H1 (cell line): ENCODE results near the gene SPIRE2. TPM values are rescaled to one million over a fixed set of nuclear protein-coding genes. Genes with fewer than 3 reads are reported as not detected.

ENCODE experiments used
- CTCF ChIA-PET: fragments of 300-600 bp; sonication (Branson Sonifier 250); formaldehyde crosslinking; loops from one replicate; lab custom pipeline; 2021; ENCODE audit not compliant: partially characterized antibody; lab: Charles Lee
- POLR2A ChIA-PET: fragments of 300-600 bp; sonication (Branson Sonifier 250); formaldehyde crosslinking; loops from one replicate; lab custom pipeline; 2021; ENCODE audit warnings: inconsistent platforms; ENCODE audit not compliant: partially characterized antibody; lab: Charles Lee
- DNase-seq, 2 experiments: peaks; one replicate each; pipeline versions ENCODE4 v3.0.0 to v3.0.0-alpha.2; 2010 to 2022; ENCODE audit warnings: low spot score in 2 of 2, low read depth in 1 of 2, mixed read lengths in 1 of 2
- FAIRE-seq: peaks from 2 replicates; lab custom pipeline; 2011; peaks lifted over from hg19 to GRCh38; lab: Jason Lieb, UNC
- H2AFZ ChIP-seq: 2 replicates; pipeline ENCODE4 v1.8.1; 2012; ENCODE audit warnings: low read length, inconsistent platforms
- H2AK5ac ChIP-seq: 2 replicates; pipeline ENCODE4 v1.6.1; 2013; ENCODE audit warnings: low read depth, low read length
- H2BK120ac ChIP-seq: replicated peaks from 2 replicates; pipeline ENCODE3; 2013; ENCODE audit warnings: low read depth, low read length, inconsistent platforms
- H2BK12ac ChIP-seq: 2 replicates; pipeline ENCODE4 v1.6.1; 2013; ENCODE audit warnings: low read depth, low read length
- H2BK15ac ChIP-seq: 2 replicates; pipeline ENCODE4 v1.6.1; 2013; ENCODE audit warnings: low read length
- H2BK20ac ChIP-seq: 2 replicates; pipeline ENCODE4 v1.6.1; 2013; ENCODE audit warnings: low read length
- H2BK5ac ChIP-seq: 2 replicates; pipeline ENCODE4 v1.6.1; 2013; ENCODE audit warnings: low read depth, low read length
- H3K14ac ChIP-seq: 2 replicates; pipeline ENCODE4 v1.6.1; 2013; ENCODE audit warnings: inconsistent platforms; ENCODE audit not compliant: insufficient read length
- H3K18ac ChIP-seq: 2 replicates; pipeline ENCODE4 v1.6.1; 2013; ENCODE audit warnings: low read length; ENCODE audit errors: extremely low read depth
- H3K23ac ChIP-seq: 2 replicates; pipeline ENCODE4 v1.6.1; 2013; ENCODE audit warnings: inconsistent platforms; ENCODE audit not compliant: insufficient read length
- H3K23me2 ChIP-seq: 2 replicates; pipeline ENCODE4 v1.6.1; 2013; ENCODE audit warnings: low read depth, low read length
- H3K27ac ChIP-seq: 2 replicates; pipeline ENCODE4 v1.6.1; 2011; ENCODE audit warnings: low read depth, low read length, inconsistent platforms
- H3K27me3 ChIP-seq, 4 experiments: replicated peaks in 1 of 4; 1 replicate in 1 of 4; 2 replicates in 3 of 4; pipeline versions ENCODE4 v1.6.1 to v1.8.1; 2011 to 2013; ENCODE audit warnings: low read length in 3 of 4, mild to moderate bottlenecking in 3 of 4, inconsistent platforms in 2 of 4, mixed read lengths in 2 of 4, moderate library complexity in 1 of 4; ENCODE audit not compliant: control insufficient read depth in 3 of 4, insufficient read depth in 3 of 4; ENCODE audit errors: extremely low read depth in 1 of 4
- H3K36me3 ChIP-seq, 4 experiments: 2 replicates each; pipeline versions ENCODE4 v1.6.1 to v1.8.1; 2011 to 2013; ENCODE audit warnings: mild to moderate bottlenecking in 4 of 4, low read length in 3 of 4, moderate library complexity in 2 of 4, control low read depth in 1 of 4, inconsistent platforms in 1 of 4; ENCODE audit not compliant: insufficient read depth in 4 of 4, control insufficient read depth in 2 of 4
- H3K4ac ChIP-seq: replicated peaks from 2 replicates; pipeline ENCODE3; 2013; ENCODE audit warnings: low read length, low read depth, mixed read lengths, inconsistent platforms; ENCODE audit not compliant: insufficient read length
- H3K4me1 ChIP-seq, 4 experiments: replicated peaks in 1 of 4; 1 replicate in 1 of 4; 2 replicates in 3 of 4; pipeline versions ENCODE4 v1.6.1 to v1.8.1; 2011 to 2013; ENCODE audit warnings: low read length in 3 of 4, inconsistent platforms in 2 of 4, mixed read lengths in 1 of 4; ENCODE audit not compliant: insufficient read depth in 4 of 4, control insufficient read depth in 3 of 4
- H3K4me2 ChIP-seq, 2 experiments: 2 replicates each; pipeline versions ENCODE4 v1.6.1 to v1.8.1; 2011 to 2013; ENCODE audit warnings: low read depth in 2 of 2, low read length in 2 of 2, control low read depth in 1 of 2, inconsistent platforms in 1 of 2, mild to moderate bottlenecking in 1 of 2; ENCODE audit not compliant: insufficient read depth in 1 of 2
- H3K4me3 ChIP-seq, 4 experiments: fragments of 200-600, 300-600 bp in 1 of 4; sonication (generic), shearing (Covaris generic), sonication (Bioruptor Twin) in 1 of 4; 2 replicates each; pipeline versions ENCODE4 v1.5.1 to v1.8.1; 2011 to 2016; ENCODE audit warnings: low read length in 4 of 4, low read depth in 3 of 4, control low read depth in 2 of 4, inconsistent platforms in 2 of 4, mild to moderate bottlenecking in 2 of 4, mixed read lengths in 1 of 4, moderate library complexity in 1 of 4; ENCODE audit not compliant: insufficient read depth in 2 of 4; ENCODE audit errors: extremely low read depth in 1 of 4
- H3K56ac ChIP-seq: replicated peaks from 2 replicates; pipeline ENCODE3; 2013; ENCODE audit warnings: low read depth, mild to moderate bottlenecking, mixed read lengths, low read length, inconsistent platforms; ENCODE audit not compliant: insufficient read length
- H3K79me1 ChIP-seq: 2 replicates; pipeline ENCODE4 v1.6.1; 2013; ENCODE audit warnings: low read depth, low read length, control low read depth
- H3K79me2 ChIP-seq, 2 experiments: 2 replicates each; pipeline versions ENCODE4 v1.6.1 to v1.8.1; 2012 to 2013; ENCODE audit warnings: low read length in 2 of 2, mild to moderate bottlenecking in 2 of 2, inconsistent platforms in 1 of 2; ENCODE audit not compliant: insufficient read depth in 2 of 2, control insufficient read depth in 1 of 2
- H3K9ac ChIP-seq, 4 experiments: replicated peaks in 1 of 4; 1 replicate in 1 of 4; 2 replicates in 3 of 4; pipeline versions ENCODE4 v1.6.1 to v1.8.1; 2011 to 2013; ENCODE audit warnings: low read depth in 3 of 4, low read length in 3 of 4, control low read depth in 2 of 4, mild to moderate bottlenecking in 2 of 4, moderate library complexity in 2 of 4, inconsistent platforms in 1 of 4; ENCODE audit errors: extremely low read depth in 1 of 4
- H3K9me3 ChIP-seq, 2 experiments: 2 replicates each; pipeline versions ENCODE4 v1.6.1 to v1.8.1; 2012 to 2013; ENCODE audit warnings: mild to moderate bottlenecking in 2 of 2, moderate library complexity in 2 of 2, control low read depth in 1 of 2, inconsistent platforms in 1 of 2, low read depth in 1 of 2, low read length in 1 of 2, mixed read lengths in 1 of 2; ENCODE audit not compliant: insufficient read depth in 2 of 2
- H4K20me1 ChIP-seq, 2 experiments: replicated peaks in 1 of 2; 2 replicates each; pipeline versions ENCODE3 to v1.8.1; 2011 to 2013; ENCODE audit warnings: inconsistent platforms in 2 of 2, low read length in 2 of 2, mild to moderate bottlenecking in 1 of 2; ENCODE audit not compliant: insufficient read depth in 2 of 2, control insufficient read depth in 1 of 2
- H4K5ac ChIP-seq: 2 replicates; pipeline ENCODE4 v1.6.1; 2013; ENCODE audit warnings: low read length, low read depth, mixed read lengths, inconsistent platforms; ENCODE audit not compliant: insufficient read length
- H4K8ac ChIP-seq: 2 replicates; pipeline ENCODE4 v1.8.0; 2013; ENCODE audit warnings: mild to moderate bottlenecking, moderate library complexity, low read length, inconsistent platforms; ENCODE audit not compliant: insufficient read depth; ENCODE audit errors: extremely low read depth
- H4K91ac ChIP-seq: replicated peaks from 2 replicates; pipeline ENCODE3; 2013; ENCODE audit warnings: low read length, mixed read lengths, inconsistent platforms; ENCODE audit not compliant: insufficient read length
- CHD1 ChIP-seq: IDR thresholded peaks from 2 replicates; pipeline ENCODE4 v1.6.1; 2012; ENCODE audit warnings: low read depth, low read length, improper control_type of control experiment
- CREB1 ChIP-seq: IDR thresholded peaks from 2 replicates; pipeline ENCODE4 v1.6.1; 2012; ENCODE audit warnings: inconsistent platforms
- E2F6 ChIP-seq: IDR thresholded peaks from 2 replicates; pipeline ENCODE4 v1.6.1; 2012; ENCODE audit warnings: inconsistent platforms
- JUND ChIP-seq: IDR thresholded peaks from 2 replicates; pipeline ENCODE4 v1.6.1; 2011; ENCODE audit warnings: mild to moderate bottlenecking, improper control_type of control experiment, low read length
- KDM4A ChIP-seq: IDR thresholded peaks from one replicate; pipeline ENCODE4 v1.7.1; 2012; ENCODE audit warnings: low read depth, mild to moderate bottlenecking, moderate library complexity, low read length, inconsistent platforms; ENCODE audit not compliant: severe bottlenecking
- MAX ChIP-seq: IDR thresholded peaks from 2 replicates; pipeline ENCODE4 v1.6.1; 2012; ENCODE audit warnings: inconsistent platforms
- POLR2AphosphoS5 ChIP-seq: IDR thresholded peaks from 2 replicates; pipeline ENCODE4 v1.6.1; 2011; ENCODE audit warnings: low read depth, low read length
- POU5F1 ChIP-seq: IDR thresholded peaks from 2 replicates; pipeline ENCODE4 v1.6.1; 2011; ENCODE audit warnings: low read depth, mild to moderate bottlenecking, low read length, moderate library complexity
- SIN3A ChIP-seq, 2 experiments: IDR thresholded peaks in 1 of 2; conservative IDR thresholded peaks in 1 of 2; 2 replicates each; pipeline ENCODE4 v1.6.1; 2011 to 2012; ENCODE audit warnings: low read length in 2 of 2, improper control_type of control experiment in 1 of 2, low read depth in 1 of 2, mild to moderate bottlenecking in 1 of 2
- YY1 ChIP-seq: IDR thresholded peaks from 2 replicates; pipeline ENCODE4 v1.6.1; 2011; ENCODE audit warnings: low read depth, mild to moderate bottlenecking, low read length
- WGBS, 2 experiments: shearing (Covaris generic) in 1 of 2; methylation state at CpG; one replicate each; pipeline versions ENCODE4 v1.1.6 to v1.1.7; 2013 to 2015; ENCODE audit warnings: low lambda C conversion rate in 2 of 2, mixed read lengths in 2 of 2, inconsistent platforms in 1 of 2, low coverage in 1 of 2, missing lambda C conversion rate in 1 of 2; ENCODE audit not compliant: insufficient replicate concordance in 2 of 2, insufficient coverage in 1 of 2, insufficient read length in 1 of 2; ENCODE audit errors: extremely low coverage in 1 of 2, missing lambda C conversion rate in 1 of 2; 5-methylcytosine and 5-hydroxymethylcytosine counted together
- polyA plus RNA-seq, 7 experiments: library from polyadenylated mRNA; depleted of rRNA in 3 of 7; stranded (reverse) in 5 of 7; unstranded in 2 of 7; fragments of >200 nt in 5 of 7; fragments of 200-250 nt in 2 of 7; gene quantifications; 1 replicate in 5 of 7; 2 replicates in 1 of 7; 4 replicates in 1 of 7; pipeline versions ENCODE4 v1.2.1 to v1.2.3, GENCODE V29; 2011 to 2013; ENCODE audit warnings: missing spikeins in 2 of 7, mixed read lengths in 2 of 7
- total RNA-seq: library from RNA; stranded (reverse); fragmentation: NEBNext Ultra II Directional; extraction: Animal tissue kit (Norgen Biotek cat#: 25700); gene quantifications from 2 replicates; pipeline ENCODE4 v1.2.1, GENCODE V29; 2021

The SPIRE2 gene
- total and polyA plus RNA-seq, 2 of the 8 experiments (the other 6 are each of a cell fraction or from before 2014, with no cell fraction given): 7.4 to 15.4 TPM

GRCh38 chr16:89827383-89828198, 684 bp upstream of the SPIRE2 start:
- H4K5ac ChIP-seq: peak overlapping the region; percentile 73
- no peak overlapping the region for H2BK120ac ChIP-seq
- H4K8ac ChIP-seq: no peak overlapping the region
- H3K9me3 ChIP-seq: no peaks in the 10 kb centered on the region
- CTCF ChIA-PET: interaction anchor here (1.1 to 2.8 kb wide), 4 partner anchors 10 to 36 kb away, joined by 4 to 13 read pairs (median 6); no protein-coding TSS in a partner anchor
- peak overlapping the region; percentile 42 to 83 (median 63) for H3K4me3 ChIP-seq
- 18% methylated on average over 34 of the region's 43 CpGs; no CpG with 5 or more reads in 1 of the 2 experiments for WGBS, 2 experiments
- H2BK20ac ChIP-seq: no peak overlapping the region
- H2AFZ ChIP-seq: 0 out of 2 replicates have a peak overlapping the region, but pooled peaks have one; percentile 50
- H2BK5ac ChIP-seq: peak overlapping the region; percentile 15; the same call in 1 of the 2 replicates
- H3K23ac ChIP-seq: no peak overlapping the region
- H2BK12ac ChIP-seq: peak overlapping the region; percentile 35; the same call in 1 of the 2 replicates
- peak overlapping the region; percentile 73 to 90 for H3K4me2 ChIP-seq
- DNase-seq: peak in 1 of 2 experiments; percentile 84
- H3K79me1 ChIP-seq: peaks cover 2% of the 10 kb centered on the region; the same call in 1 of the 2 replicates
- peaks cover 0 to 13% (median 5%) of the 10 kb centered on the region in 4 experiments; a peak in 5 of 7 replicates for H3K4me1 ChIP-seq
- H2BK15ac ChIP-seq: no peak overlapping the region
- H3K79me2 ChIP-seq: no peaks in the 10 kb centered on the region
- POLR2A ChIA-PET: interaction anchor here (0.6 to 4.4 kb wide), 10 partner anchors 10 to 110 kb away, joined by 3 to 34 read pairs (median 4); partner anchors contain the start of genes FANCA, TCF25 and TUBB3
- H3K18ac ChIP-seq: no peak overlapping the region
- no peak overlapping the region for H2AK5ac ChIP-seq
- H4K91ac ChIP-seq: no peak overlapping the region
- FAIRE-seq: no peak
- H3K36me3 ChIP-seq: no peaks in the 10 kb centered on the region
- no peaks in the 10 kb centered on the region for H3K27me3 ChIP-seq
- no peak overlapping the region for H3K14ac ChIP-seq
- no peak overlapping the region for H3K27ac ChIP-seq
- H3K9ac ChIP-seq: peak overlapping the region in 2 of 4 experiments; percentile 25 to 40; a peak in 3 of 7 replicates
- H3K23me2 ChIP-seq: peaks cover 6% of the 10 kb centered on the region; the same call in 1 of the 2 replicates
- peak overlapping the region; percentile 98 for H3K4ac ChIP-seq
- peak overlapping the region; percentile 59 for H3K56ac ChIP-seq
- peaks cover 2 to 8% of the 10 kb centered on the region in 2 experiments for H4K20me1 ChIP-seq
- TF ChIP-seq MAX (no peak), CHD1 (no peak), SIN3A (conservative IDR thresholded peaks at IDR 0.05 in 1 of 2, IDR thresholded peaks at IDR 0.05 in 1 of 2; ENCODE audit: low read depth in 1 of 2, low read length in 2 of 2) (0 out of 4 replicates have a peak, but pooled peaks of 1 of the 2 experiments have one; percentile 36), KDM4A (peak; percentile 59), E2F6 (0 out of 2 replicates have a peak, but pooled peaks have one; percentile 19), JUND (no peak), CREB1 (peak; percentile 3; the same call in 1 of the 2 replicates), POLR2AphosphoS5 (no peak), POU5F1 (no peak), YY1 (no peak)
